Neuronal stem cell (in vitro differentiated cells): ENCODE measurements around the gene PPP6R3.

Experiments used
- DNase-seq: peaks from one replicate; pipeline ENCODE4 v3.0.0-alpha.2; 2013; ENCODE audit warnings: low spot score
- H2AFZ ChIP-seq: one replicate; pipeline ENCODE4 v1.6.1; 2013; ENCODE audit warnings: mild to moderate bottlenecking, low read length, inconsistent platforms
- H2AK5ac ChIP-seq: 2 replicates; pipeline ENCODE4 v1.6.1; 2013; ENCODE audit warnings: low read depth, mild to moderate bottlenecking, inconsistent platforms, low read length, moderate library complexity, mixed read lengths
- H2BK120ac ChIP-seq: 2 replicates; pipeline ENCODE4 v1.6.1; 2013; ENCODE audit warnings: low read depth, mild to moderate bottlenecking, inconsistent platforms, low read length, moderate library complexity, mixed read lengths
- H2BK12ac ChIP-seq: one replicate; pipeline ENCODE4 v1.6.1; 2013; ENCODE audit warnings: low read length, inconsistent platforms
- H2BK15ac ChIP-seq: 2 replicates; pipeline ENCODE4 v1.6.1; 2013; ENCODE audit warnings: mild to moderate bottlenecking, low read length, inconsistent platforms, mixed read lengths
- H2BK5ac ChIP-seq: one replicate; pipeline ENCODE4 v1.6.1; 2013; ENCODE audit warnings: inconsistent platforms, mild to moderate bottlenecking, low read length, moderate library complexity
- H3K14ac ChIP-seq: one replicate; pipeline ENCODE4 v1.6.1; 2013; ENCODE audit warnings: low read length, inconsistent platforms
- H3K18ac ChIP-seq: 2 replicates; pipeline ENCODE4 v1.6.1; 2013; ENCODE audit warnings: low read length, inconsistent platforms
- H3K23ac ChIP-seq: 2 replicates; pipeline ENCODE4 v1.6.1; 2013; ENCODE audit warnings: low read depth, mild to moderate bottlenecking, mixed read lengths, low read length, inconsistent platforms; ENCODE audit not compliant: poor library complexity
- H3K27ac ChIP-seq: replicated peaks from 3 replicates; pipeline ENCODE4 v1.5.1; 2013; ENCODE audit warnings: low read length, inconsistent platforms
- H3K27me3 ChIP-seq, 3 experiments: 2 replicates each; pipeline ENCODE4 v1.6.1; 2013; ENCODE audit warnings: low read length in 3 of 3, mild to moderate bottlenecking in 2 of 3, inconsistent platforms in 1 of 3, low read depth in 1 of 3, mixed read lengths in 1 of 3, moderate library complexity in 1 of 3; ENCODE audit not compliant: control insufficient read depth in 3 of 3, insufficient read depth in 3 of 3
- H3K36me3 ChIP-seq, 2 donors: replicated peaks in 1 of 2; 2 replicates each; pipeline ENCODE4 v1.6.1; 2013; ENCODE audit warnings: low read length in 2 of 2; ENCODE audit not compliant: control insufficient read depth in 2 of 2, insufficient read depth in 2 of 2
- H3K4ac ChIP-seq: 2 replicates; pipeline ENCODE4 v1.6.1; 2013; ENCODE audit warnings: inconsistent platforms, mild to moderate bottlenecking, low read length, moderate library complexity
- H3K4me1 ChIP-seq, 2 donors: 1 replicate in 1 of 2; 2 replicates in 1 of 2; pipeline ENCODE4 v1.6.1; 2013; ENCODE audit warnings: low read length in 2 of 2, low read depth in 1 of 2; ENCODE audit not compliant: control insufficient read depth in 2 of 2, insufficient read depth in 1 of 2
- H3K4me2 ChIP-seq: one replicate; pipeline ENCODE4 v1.6.1; 2013; ENCODE audit warnings: mild to moderate bottlenecking, low read length, inconsistent platforms; ENCODE audit not compliant: insufficient read depth, poor library complexity, severe bottlenecking
- H3K4me3 ChIP-seq, 2 donors: 2 replicates each; pipeline ENCODE4 v1.5.1; 2013; ENCODE audit warnings: low read length in 2 of 2, mild to moderate bottlenecking in 2 of 2, inconsistent platforms in 1 of 2, moderate library complexity in 1 of 2
- H3K79me1 ChIP-seq: one replicate; pipeline ENCODE4 v1.6.1; 2013; ENCODE audit warnings: low read depth, mild to moderate bottlenecking, inconsistent platforms, low read length, moderate library complexity
- H3K9ac ChIP-seq: one replicate; pipeline ENCODE4 v1.6.1; 2013; ENCODE audit warnings: mild to moderate bottlenecking, low read depth, low read length, inconsistent platforms; ENCODE audit not compliant: poor library complexity
- H3K9me3 ChIP-seq, 2 donors: replicated peaks in 1 of 2; 2 replicates each; pipeline versions ENCODE3 to v1.6.1; 2013; ENCODE audit warnings: low read length in 2 of 2, mild to moderate bottlenecking in 2 of 2, inconsistent platforms in 1 of 2, low read depth in 1 of 2, mixed read lengths in 1 of 2, moderate library complexity in 1 of 2; ENCODE audit not compliant: control insufficient read depth in 2 of 2, insufficient read depth in 1 of 2
- H4K8ac ChIP-seq: one replicate; pipeline ENCODE4 v1.6.1; 2013; ENCODE audit warnings: low read depth, mild to moderate bottlenecking, inconsistent platforms, low read length, moderate library complexity
- H4K91ac ChIP-seq: one replicate; pipeline ENCODE4 v1.6.1; 2013; ENCODE audit warnings: low read length, low read depth, mild to moderate bottlenecking, inconsistent platforms; ENCODE audit not compliant: poor library complexity
- WGBS, 2 donors: extraction: QIAGEN DNeasy Blood & Tissue Kit; methylation state at CpG; one replicate each; pipeline ENCODE4 v1.1.7; 2013; ENCODE audit warnings: missing lambda C conversion rate in 2 of 2, mixed read lengths in 1 of 2; ENCODE audit not compliant: insufficient read length in 2 of 2, insufficient replicate concordance in 1 of 2; ENCODE audit errors: extremely low coverage in 2 of 2; 5-methylcytosine and 5-hydroxymethylcytosine counted together

PPP6R3 gene

GRCh38 chr11:68651208-68651984, 190.8 kb downstream of the PPP6R3 start:
- Histone ChIP-seq H3K79me1 (no peaks in the 10 kb centered on the region), H2AK5ac (peak overlapping the region; percentile 90), H3K4ac (peak overlapping the region; percentile 55), H3K4me2 (no peak overlapping the region), H3K14ac (no peak overlapping the region), H3K27ac (no peak overlapping the region), H3K4me3 (no peak overlapping the region), H3K4me1 (peaks cover 0 to 3% of the 10 kb centered on the region in 2 donors), H3K27me3 (peaks cover 0 to 6% (median 0%) of the 10 kb centered on the region in 3 experiments), H3K9me3 (peaks cover 7 to 12% of the 10 kb centered on the region in 2 donors), H3K18ac (peak overlapping the region; percentile 90), H2BK120ac (no peak overlapping the region), H4K91ac (no peak overlapping the region), H2BK5ac (peak overlapping the region; percentile 35), H3K36me3 (no peaks in the 10 kb centered on the region), H2BK15ac (no peak overlapping the region), H2BK12ac (no peak overlapping the region), H4K8ac (no peak overlapping the region), H3K9ac (no peak overlapping the region), H3K23ac (peak overlapping the region; percentile 2), H2AFZ (peak overlapping the region; percentile 64)
- no CpG with 5 or more reads among the region's 22 CpGs for WGBS, 2 donors
- DNase-seq = no peak

- H3K23ac ChIP-seq = no peak overlapping the region
- H3K18ac ChIP-seq = peak overlapping the region; percentile 90
- no peak for DNase-seq
- no CpG with 5 or more reads among the region's 16 CpGs for WGBS, 2 donors
- peaks cover 0 to 8% (median 0%) of the 10 kb centered on the region in 3 experiments for H3K27me3 ChIP-seq
- H3K4me2 ChIP-seq = no peak overlapping the region
- H2BK120ac ChIP-seq = no peak overlapping the region
- no peak overlapping the region for H3K14ac ChIP-seq
- peak overlapping the region; percentile 35 for H2BK5ac ChIP-seq
- H3K27ac ChIP-seq = no peak overlapping the region
- H3K4me1 ChIP-seq = peaks cover 0 to 3% of the 10 kb centered on the region in 2 donors
- peak overlapping the region; percentile 83 for H2AK5ac ChIP-seq
- no peak overlapping the region for H2BK15ac ChIP-seq
- no peak overlapping the region for H3K4ac ChIP-seq
- H2BK12ac ChIP-seq = no peak overlapping the region
- H3K36me3 ChIP-seq = no peaks in the 10 kb centered on the region
- peak overlapping the region; percentile 50 for H3K9ac ChIP-seq
- peak overlapping the region; percentile 64 for H2AFZ ChIP-seq
- H4K91ac ChIP-seq = no peak overlapping the region
- peaks cover 7 to 9% of the 10 kb centered on the region in 2 donors for H3K9me3 ChIP-seq
- no peaks in the 10 kb centered on the region for H3K79me1 ChIP-seq
- no peak overlapping the region for H4K8ac ChIP-seq
- H3K4me3 ChIP-seq = no peak overlapping the region
Observed at GRCh38 chr11:68651985-68652682, 191.6 kb downstream of the PPP6R3 start.

GRCh38 chr11:68652683-68653156, 192.2 kb downstream of the PPP6R3 start:
- no peak overlapping the region for H2BK15ac ChIP-seq
- no peak overlapping the region for H3K14ac ChIP-seq
- H3K4me1 ChIP-seq = peaks cover 0 to 3% of the 10 kb centered on the region in 2 donors
- peak overlapping the region; percentile 83 for H2AK5ac ChIP-seq
- no peak overlapping the region for H3K4me2 ChIP-seq
- no peaks in the 10 kb centered on the region for H3K36me3 ChIP-seq
- H3K18ac ChIP-seq = peak overlapping the region; percentile 44
- H4K8ac ChIP-seq = no peak overlapping the region
- H3K23ac ChIP-seq = no peak overlapping the region
- H2BK5ac ChIP-seq = no peak overlapping the region
- no peak overlapping the region for H3K27ac ChIP-seq
- no peak overlapping the region for H3K4ac ChIP-seq
- H3K4me3 ChIP-seq = no peak overlapping the region
- WGBS, 2 donors = no CpG with 5 or more reads among the region's 12 CpGs
- no peak overlapping the region for H3K9ac ChIP-seq
- no peak overlapping the region for H2BK12ac ChIP-seq
- DNase-seq = no peak
- peaks cover 0 to 9% (median 0%) of the 10 kb centered on the region in 3 experiments for H3K27me3 ChIP-seq
- H2BK120ac ChIP-seq = no peak overlapping the region
- no peaks in the 10 kb centered on the region for H3K79me1 ChIP-seq
- H3K9me3 ChIP-seq = peaks cover 6 to 7% of the 10 kb centered on the region in 2 donors
- H4K91ac ChIP-seq = no peak overlapping the region
- no peak overlapping the region for H2AFZ ChIP-seq
